Astrocyte (in vitro differentiated cells and primary cell): ENCODE data around the gene SUN3. TPM values are rescaled to one million over a fixed set of nuclear protein-coding genes. Genes with fewer than 3 reads are reported as not detected.

Source experiments
- DNase-seq: peaks from one replicate; pipeline ENCODE4 v3.0.0-alpha.2; 2010; ENCODE audit warnings: low read depth
- FAIRE-seq: peaks from 2 replicates; lab custom pipeline; 2011; peaks lifted over from hg19 to GRCh38; lab: Jason Lieb, UNC
- H2AFZ ChIP-seq: 2 replicates; pipeline ENCODE4 v1.6.0; 2012; ENCODE audit warnings: low read depth, low read length, inconsistent platforms
- H3K27ac ChIP-seq: 2 replicates; pipeline ENCODE4 v1.5.1; 2011; ENCODE audit warnings: low read depth, low read length, inconsistent platforms
- H3K27me3 ChIP-seq: 2 replicates; pipeline ENCODE4 v1.6.0; 2011; ENCODE audit warnings: low read length, inconsistent platforms; ENCODE audit not compliant: insufficient read depth
- H3K36me3 ChIP-seq: 2 replicates; pipeline ENCODE4 v1.5.1; 2011; ENCODE audit warnings: low read length, inconsistent platforms; ENCODE audit not compliant: insufficient read depth
- H3K4me1 ChIP-seq: 2 replicates; pipeline ENCODE4 v1.5.1; 2011; ENCODE audit warnings: low read length, inconsistent platforms; ENCODE audit not compliant: insufficient read depth
- H3K4me2 ChIP-seq: 2 replicates; pipeline ENCODE4 v1.6.0; 2012; ENCODE audit warnings: low read length, inconsistent platforms
- H3K4me3 ChIP-seq: 2 replicates; pipeline ENCODE4 v1.5.1; 2011; ENCODE audit warnings: low read depth, mild to moderate bottlenecking, low read length, inconsistent platforms; ENCODE audit not compliant: insufficient read depth
- H3K79me2 ChIP-seq: 2 replicates; pipeline ENCODE4 v1.6.0; 2012; ENCODE audit warnings: mild to moderate bottlenecking, low read length, inconsistent platforms; ENCODE audit not compliant: insufficient read depth
- H3K9ac ChIP-seq: 2 replicates; pipeline ENCODE4 v1.6.0; 2012; ENCODE audit warnings: mild to moderate bottlenecking, low read length, inconsistent platforms
- H3K9me3 ChIP-seq: 2 replicates; pipeline ENCODE4 v1.5.1; 2012; ENCODE audit warnings: low read depth, mild to moderate bottlenecking, low read length, inconsistent platforms; ENCODE audit not compliant: insufficient read depth
- H4K20me1 ChIP-seq: 2 replicates; pipeline ENCODE4 v1.6.0; 2012; ENCODE audit warnings: low read length, inconsistent platforms; ENCODE audit not compliant: insufficient read depth
- H3K27ac Mint-ChIP-seq: one replicate; pipeline ENCODE4 v1.8.0; 2021; ENCODE audit warnings: mild to moderate bottlenecking, mixed read lengths; ENCODE audit not compliant: unreplicated experiment
- H3K27me3 Mint-ChIP-seq: one replicate; pipeline ENCODE4 v1.8.0; 2021; ENCODE audit warnings: low read depth, mixed read lengths; ENCODE audit not compliant: unreplicated experiment
- H3K36me3 Mint-ChIP-seq: one replicate; pipeline ENCODE4 v1.8.0; 2021; ENCODE audit warnings: low read depth, mixed read lengths; ENCODE audit not compliant: unreplicated experiment
- H3K4me1 Mint-ChIP-seq: one replicate; pipeline ENCODE4 v1.8.0; 2021; ENCODE audit warnings: low read depth, mixed read lengths; ENCODE audit not compliant: unreplicated experiment
- H3K4me3 Mint-ChIP-seq: one replicate; pipeline ENCODE4 v1.8.0; 2021; ENCODE audit warnings: mild to moderate bottlenecking, moderate library complexity, mixed read lengths; ENCODE audit not compliant: unreplicated experiment
- H3K9me3 Mint-ChIP-seq: one replicate; pipeline ENCODE4 v1.8.0; 2021; ENCODE audit warnings: mild to moderate bottlenecking, mixed read lengths; ENCODE audit not compliant: unreplicated experiment
- CTCF ChIP-seq: IDR thresholded peaks from 2 replicates; pipeline ENCODE4 v1.5.1; 2011; ENCODE audit warnings: low read depth, mild to moderate bottlenecking, inconsistent platforms, low read length, moderate library complexity; ENCODE audit not compliant: insufficient read depth
- EZH2 ChIP-seq: IDR thresholded peaks from 2 replicates; pipeline ENCODE4 v1.6.1; 2012; ENCODE audit warnings: mild to moderate bottlenecking, low read length, inconsistent platforms; ENCODE audit not compliant: insufficient read depth
- total RNA-seq: library from RNA; stranded (reverse); gene quantifications from 2 replicates; pipeline ENCODE4 v1.2.1, GENCODE V29; 2021

Gene SUN3
- total RNA-seq, 1 donor from 2014 or later = not detected

- Histone ChIP-seq H4K20me1 (no peaks in the 10 kb centered on the region), H2AFZ (no peak overlapping the region), H3K9me3 (no peaks in the 10 kb centered on the region), H3K27ac (no peak overlapping the region), H3K27me3 (no peaks in the 10 kb centered on the region), H3K4me1 (peaks cover 13% of the 10 kb centered on the region), H3K4me2 (no peak overlapping the region), H3K9ac (no peak overlapping the region), H3K79me2 (peaks cover 4% of the 10 kb centered on the region), H3K36me3 (no peaks in the 10 kb centered on the region), H3K4me3 (no peak overlapping the region)
- no peak overlapping the region for H3K27ac Mint-ChIP-seq
- peaks cover 42% of the 10 kb centered on the region for H3K4me1 Mint-ChIP-seq
- no peaks in the 10 kb centered on the region for H3K36me3 Mint-ChIP-seq
- no peaks in the 10 kb centered on the region for H3K9me3 Mint-ChIP-seq
- FAIRE-seq (no peak), DNase-seq (no peak)
- H3K27me3 Mint-ChIP-seq = no peaks in the 10 kb centered on the region
- no peak overlapping the region for H3K4me3 Mint-ChIP-seq
- TF ChIP-seq CTCF = no peak
- TF ChIP-seq EZH2 = no peak
Observed at GRCh38 chr7:47951374-47951773, 77.5 kb downstream of the SUN3 start.

- Histone ChIP-seq H3K79me2 (no peaks in the 10 kb centered on the region), H3K9ac (no peak overlapping the region), H3K9me3 (no peaks in the 10 kb centered on the region), H4K20me1 (no peaks in the 10 kb centered on the region), H3K4me2 (no peak overlapping the region), H3K36me3 (no peaks in the 10 kb centered on the region), H2AFZ (no peak overlapping the region), H3K27ac (no peak overlapping the region), H3K4me1 (peaks cover 13% of the 10 kb centered on the region), H3K27me3 (no peaks in the 10 kb centered on the region), H3K4me3 (no peak overlapping the region)
- TF ChIP-seq EZH2 (no peak), CTCF (no peak)
- H3K4me3 Mint-ChIP-seq = no peak overlapping the region
- no peaks in the 10 kb centered on the region for H3K9me3 Mint-ChIP-seq
- no peak for FAIRE-seq
- no peak overlapping the region for H3K27ac Mint-ChIP-seq
- no peak for DNase-seq
- H3K27me3 Mint-ChIP-seq = no peaks in the 10 kb centered on the region
- H3K4me1 Mint-ChIP-seq = peaks cover 42% of the 10 kb centered on the region
- H3K36me3 Mint-ChIP-seq = no peaks in the 10 kb centered on the region
Observed at GRCh38 chr7:47950714-47951113, 78.2 kb downstream of the SUN3 start.

- no peaks in the 10 kb centered on the region for H4K20me1 ChIP-seq
- TF ChIP-seq EZH2 (no peak), CTCF (no peak)
- FAIRE-seq (no peak), DNase-seq (no peak)
- H3K36me3 ChIP-seq = no peaks in the 10 kb centered on the region
- Mint-ChIP-seq H3K9me3 (no peaks in the 10 kb centered on the region), H3K4me1 (peaks cover 39% of the 10 kb centered on the region), H3K4me3 (no peak overlapping the region), H3K27ac (no peak overlapping the region), H3K27me3 (no peaks in the 10 kb centered on the region), H3K36me3 (no peaks in the 10 kb centered on the region)
- no peaks in the 10 kb centered on the region for H3K79me2 ChIP-seq
- no peaks in the 10 kb centered on the region for H3K9me3 ChIP-seq
- H3K27ac ChIP-seq = no peak overlapping the region
- no peak overlapping the region for H3K4me2 ChIP-seq
- no peaks in the 10 kb centered on the region for H3K27me3 ChIP-seq
- H3K4me1 ChIP-seq = peaks cover 10% of the 10 kb centered on the region
- no peak overlapping the region for H3K4me3 ChIP-seq
- H2AFZ ChIP-seq = no peak overlapping the region
- no peak overlapping the region for H3K9ac ChIP-seq
Observed at GRCh38 chr7:47949703-47950102, 79.2 kb downstream of the SUN3 start.
